Subcutaneous abdominal adipose tissue (tissue), 5 donors: ENCODE data around the gene NFILZ.
"Not testable (repeated sequence)": the region's sequence is repeated elsewhere in the genome, so short reads cannot be mapped to it uniquely, and the experiment has no call there.

ENCODE experiments used
- H3K27ac ChIP-seq: one replicate; pipeline ENCODE4 v1.7.0; 2013; ENCODE audit warnings: low read depth, mild to moderate bottlenecking, inconsistent platforms, low read length, moderate library complexity
- H3K27me3 ChIP-seq, 5 donors: one replicate each; pipeline ENCODE4 v1.7.0; 2013; ENCODE audit warnings: low read length in 5 of 5, inconsistent platforms in 1 of 5; ENCODE audit not compliant: control insufficient read depth in 5 of 5, insufficient read depth in 4 of 5
- H3K36me3 ChIP-seq, 5 donors: one replicate each; pipeline ENCODE4 v1.7.0; 2013; ENCODE audit warnings: low read length in 5 of 5; ENCODE audit not compliant: control insufficient read depth in 5 of 5, insufficient read depth in 5 of 5
- H3K4me1 ChIP-seq, 5 donors: one replicate each; pipeline ENCODE4 v1.7.0; 2013; ENCODE audit warnings: low read length in 5 of 5, mild to moderate bottlenecking in 3 of 5, moderate library complexity in 1 of 5; ENCODE audit not compliant: control insufficient read depth in 5 of 5, insufficient read depth in 5 of 5
- H3K4me3 ChIP-seq, 5 donors: one replicate each; pipeline ENCODE4 v1.7.0; 2013; ENCODE audit warnings: low read length in 5 of 5, low read depth in 1 of 5
- H3K9ac ChIP-seq, 5 donors: one replicate each; pipeline ENCODE4 v1.7.0; 2013; ENCODE audit warnings: low read length in 5 of 5, mild to moderate bottlenecking in 4 of 5, moderate library complexity in 3 of 5
- H3K9me3 ChIP-seq, 5 donors: one replicate each; pipeline ENCODE4 v1.7.0; 2013; ENCODE audit warnings: low read length in 5 of 5; ENCODE audit not compliant: control insufficient read depth in 5 of 5
- donor health status: healthy.
- donor health status: healthy.
- donor health status: healthy.
- donor health status: healthy.
- donor health status: healthy.

NFILZ gene

GRCh38 chr19:8610936-8611300 is 19.5 kb upstream of the NFILZ start:
- peaks cover 6 to 47% (median 42%) of the 10 kb centered on the region in 5 donors for H3K4me1 ChIP-seq
- no peak overlapping the region for H3K27ac ChIP-seq
- no peaks in the 10 kb centered on the region for H3K27me3 ChIP-seq
- H3K9ac ChIP-seq = no peak overlapping the region
- no peaks in the 10 kb centered on the region for H3K9me3 ChIP-seq
- H3K36me3 ChIP-seq = no peaks in the 10 kb centered on the region
- no peak overlapping the region for H3K4me3 ChIP-seq

GRCh38 chr19:8611391-8611876 is 19.0 kb upstream of the NFILZ start:
- peak overlapping the region; percentile 29 for H3K27ac ChIP-seq
- no peak overlapping the region for H3K9ac ChIP-seq
- H3K4me1 ChIP-seq = peaks cover 6 to 48% (median 42%) of the 10 kb centered on the region in 5 donors
- no peaks in the 10 kb centered on the region for H3K9me3 ChIP-seq
- H3K36me3 ChIP-seq = no peaks in the 10 kb centered on the region
- H3K27me3 ChIP-seq = peaks cover 0 to 2% (median 0%) of the 10 kb centered on the region in 5 donors
- no peak overlapping the region for H3K4me3 ChIP-seq

DNA sequence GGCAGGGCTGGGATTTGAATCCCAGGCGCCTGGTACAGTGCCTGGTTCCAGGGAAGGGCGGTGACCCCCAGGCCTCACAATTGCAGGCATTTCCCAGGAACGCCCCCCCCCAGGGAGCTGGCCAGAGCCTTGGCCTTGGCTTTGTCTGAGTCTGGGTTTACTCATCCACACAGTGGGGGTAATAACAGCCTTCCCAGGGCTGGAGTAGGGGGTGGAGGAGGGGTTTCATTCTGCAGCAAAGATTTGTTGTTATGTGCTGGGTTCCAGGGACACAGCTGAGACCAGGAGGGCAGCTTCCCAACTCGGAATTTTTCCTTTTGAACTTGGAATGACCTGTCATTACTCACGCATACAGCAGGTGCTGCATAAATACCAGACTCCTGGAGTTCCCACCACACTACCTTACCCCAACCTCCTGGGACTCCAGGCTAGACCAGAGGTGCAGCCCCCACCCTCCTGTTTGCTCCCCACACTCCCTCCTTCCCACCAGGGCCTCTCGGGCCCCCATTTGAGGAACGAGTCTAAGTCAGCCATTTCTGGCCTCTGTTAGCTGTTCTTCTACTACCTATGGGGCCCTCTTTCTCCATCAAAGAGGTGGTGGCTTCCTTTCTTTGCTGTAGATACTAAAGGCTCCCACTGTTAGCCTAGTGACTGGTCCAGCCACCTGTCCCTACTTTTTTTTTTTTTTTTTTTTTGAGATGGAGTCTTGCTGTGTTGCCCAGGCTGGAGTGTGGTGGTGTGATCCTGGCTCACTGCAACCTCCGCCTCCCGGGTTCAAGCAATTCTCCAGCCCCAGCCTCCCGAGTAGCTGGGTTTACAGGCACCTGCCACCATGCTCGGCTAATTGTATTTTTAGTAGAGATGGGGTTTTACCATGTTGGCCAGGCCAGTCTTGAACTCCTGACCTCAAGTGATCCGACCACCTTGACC is 18.3 kb upstream of the NFILZ start:
- no peaks in the 10 kb centered on the region for H3K9me3 ChIP-seq
- peak overlapping the region in 1 of 5 donors; percentile 38 for H3K9ac ChIP-seq
- peaks cover 6 to 42% (median 36%) of the 10 kb centered on the region in 5 donors for H3K4me1 ChIP-seq
- peaks cover 0 to 2% (median 0%) of the 10 kb centered on the region in 5 donors for H3K27me3 ChIP-seq
- H3K27ac ChIP-seq = peak overlapping the region; percentile 29
- no peaks in the 10 kb centered on the region for H3K36me3 ChIP-seq
- no peak overlapping the region for H3K4me3 ChIP-seq

DNA sequence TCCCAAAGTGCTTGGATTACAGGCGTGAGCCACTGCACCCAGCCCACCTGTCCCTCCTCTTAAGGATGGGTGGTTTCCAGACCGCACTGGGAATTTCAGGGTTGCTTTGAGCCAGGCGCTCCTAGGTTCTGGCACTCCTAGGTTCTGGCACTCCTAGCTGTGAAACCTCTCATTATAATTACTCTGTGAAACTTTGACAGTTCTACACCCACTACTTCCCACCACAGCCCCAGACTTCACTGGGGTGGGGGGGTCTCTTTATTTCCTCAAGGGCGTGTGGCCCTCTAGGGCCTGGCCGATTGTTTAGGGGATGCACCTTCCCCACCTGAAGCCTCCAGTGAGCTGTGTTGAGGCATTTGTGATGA is 17.6 kb upstream of the NFILZ start:
- no peaks in the 10 kb centered on the region for H3K36me3 ChIP-seq
- H3K4me1 ChIP-seq = peaks cover 6 to 37% (median 30%) of the 10 kb centered on the region in 5 donors
- H3K27me3 ChIP-seq = peaks cover 0 to 2% (median 0%) of the 10 kb centered on the region in 5 donors
- H3K27ac ChIP-seq = no peak overlapping the region
- no peak overlapping the region for H3K9ac ChIP-seq
- H3K4me3 ChIP-seq = no peak overlapping the region
- no peaks in the 10 kb centered on the region for H3K9me3 ChIP-seq

GRCh38 chr19:8614455-8614854 is 16.0 kb upstream of the NFILZ start:
- H3K4me1 ChIP-seq = peaks cover 3 to 20% (median 15%) of the 10 kb centered on the region in 5 donors
- H3K4me3 ChIP-seq = no peak overlapping the region
- H3K27me3 ChIP-seq = peaks cover 0 to 2% (median 0%) of the 10 kb centered on the region in 5 donors
- H3K27ac ChIP-seq = no peak overlapping the region
- H3K36me3 ChIP-seq = no peaks in the 10 kb centered on the region
- no peak overlapping the region for H3K9ac ChIP-seq
- no peaks in the 10 kb centered on the region for H3K9me3 ChIP-seq

- peaks cover 3 to 15% (median 10%) of the 10 kb centered on the region in 5 donors for H3K4me1 ChIP-seq
- no peaks in the 10 kb centered on the region for H3K9me3 ChIP-seq
- H3K36me3 ChIP-seq = no peaks in the 10 kb centered on the region
- no peak overlapping the region for H3K4me3 ChIP-seq
- H3K9ac ChIP-seq = no peak overlapping the region
- H3K27ac ChIP-seq = no peak overlapping the region
- H3K27me3 ChIP-seq = peaks cover 0 to 2% (median 0%) of the 10 kb centered on the region in 5 donors
These were observed 15.4 kb upstream of the NFILZ start for GRCh38 chr19:8615024-8615423.

DNA sequence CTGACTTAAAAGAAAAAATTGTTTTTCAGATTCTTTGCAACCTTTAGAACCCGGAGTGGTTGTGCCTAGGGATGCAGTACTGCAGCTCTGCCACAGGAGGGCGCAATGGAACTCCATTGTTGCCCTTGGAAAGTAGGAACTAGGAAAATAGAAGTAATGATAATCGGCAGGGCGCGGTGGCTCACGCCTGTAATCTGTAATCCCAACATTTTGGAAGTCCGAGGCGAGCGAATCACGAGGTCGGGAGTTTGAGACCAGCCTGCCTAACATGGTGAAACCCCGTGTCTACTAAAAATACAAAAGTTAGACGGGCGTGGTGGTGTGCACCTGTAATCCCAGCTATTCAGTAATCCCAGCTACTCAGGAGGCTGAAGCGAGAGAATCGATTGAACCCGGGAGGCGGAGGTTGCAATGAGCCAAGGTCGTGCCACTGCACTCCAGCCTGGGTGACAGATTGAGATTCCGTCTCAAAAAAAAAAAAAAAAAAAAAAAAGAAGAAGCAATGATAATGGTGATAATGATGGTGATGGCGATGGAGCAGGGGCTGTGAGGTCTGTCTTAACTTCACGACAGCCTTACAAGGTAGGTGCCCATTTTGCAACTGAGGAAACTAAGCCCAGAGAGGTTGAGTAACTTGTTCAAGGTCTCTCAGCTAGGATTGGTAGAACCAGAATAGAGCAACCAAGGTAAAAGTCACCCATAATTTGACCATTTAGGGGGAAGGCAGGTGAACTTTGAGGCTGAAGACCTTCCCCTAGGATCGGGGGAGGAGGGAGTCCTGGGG is 14.4 kb upstream of the NFILZ start:
- Histone ChIP-seq H3K27ac (no peak overlapping the region), H3K27me3 (peaks cover 0 to 11% (median 9%) of the 10 kb centered on the region in 5 donors), H3K9ac (no peak overlapping the region), H3K36me3 (no peaks in the 10 kb centered on the region), H3K4me1 (peaks cover 3 to 11% (median 6%) of the 10 kb centered on the region in 5 donors), H3K9me3 (no peaks in the 10 kb centered on the region), H3K4me3 (no peak overlapping the region)

DNA sequence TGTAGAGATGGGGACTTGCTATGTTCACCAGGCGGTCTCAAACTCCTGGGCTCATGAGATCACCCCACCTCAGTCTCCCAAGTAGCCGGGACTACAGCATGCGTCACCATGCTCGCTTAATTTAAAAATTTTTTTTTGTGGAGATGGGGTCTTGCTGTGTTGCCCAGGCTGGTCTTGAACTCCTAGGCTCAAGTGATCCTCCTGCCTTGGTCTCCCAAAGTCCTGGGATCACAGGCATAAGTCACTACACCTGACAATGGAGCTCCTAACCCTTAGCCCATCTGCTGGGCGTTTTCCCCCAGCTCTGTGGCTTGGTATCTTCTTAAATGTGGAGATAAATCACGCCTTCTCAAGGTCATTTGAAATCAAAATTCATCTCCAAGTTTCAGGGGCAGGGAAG is 13.6 kb upstream of the NFILZ start:
- Histone ChIP-seq H3K9ac (no peak overlapping the region), H3K4me3 (no peak overlapping the region), H3K9me3 (no peaks in the 10 kb centered on the region), H3K27ac (no peak overlapping the region), H3K36me3 (no peaks in the 10 kb centered on the region), H3K4me1 (peaks cover under 1 to 6% (median 2%) of the 10 kb centered on the region in 5 donors), H3K27me3 (peaks cover 0 to 12% (median 9%) of the 10 kb centered on the region in 5 donors)

GRCh38 chr19:8617325-8617724 is 13.1 kb upstream of the NFILZ start:
- H3K27ac ChIP-seq, H3K9me3 ChIP-seq, H3K4me1 ChIP-seq, H3K36me3 ChIP-seq, H3K4me3 ChIP-seq, H3K9ac ChIP-seq: not testable (repeated sequence)
- peaks cover 0 to 12% (median 9%) of the 10 kb centered on the region in 5 donors for H3K27me3 ChIP-seq

GRCh38 chr19:8617984-8618383 is 12.4 kb upstream of the NFILZ start:
- Histone ChIP-seq H3K27me3 (peaks cover 0 to 12% (median 9%) of the 10 kb centered on the region in 5 donors), H3K36me3 (no peaks in the 10 kb centered on the region), H3K4me1 (peaks cover 0 to 2% (median 0%) of the 10 kb centered on the region in 5 donors), H3K9ac (no peak overlapping the region), H3K9me3 (no peaks in the 10 kb centered on the region), H3K4me3 (no peak overlapping the region), H3K27ac (no peak overlapping the region)
